Duodenal mucosa (tissue), 2 donors: ENCODE data around the gene HOXC12.

Experiments used
- H3K27ac ChIP-seq: one replicate; pipeline ENCODE4 v1.7.0; 2013; ENCODE audit warnings: low read depth, low read length
- H3K27me3 ChIP-seq, 2 donors: one replicate each; pipeline ENCODE4 v1.7.0; 2013; ENCODE audit warnings: low read length in 2 of 2, control low read depth in 1 of 2; ENCODE audit not compliant: insufficient read depth in 2 of 2, control insufficient read depth in 1 of 2
- H3K36me3 ChIP-seq, 2 donors: one replicate each; pipeline ENCODE4 v1.7.0; 2013; ENCODE audit warnings: low read length in 2 of 2, control low read depth in 1 of 2; ENCODE audit not compliant: insufficient read depth in 2 of 2, control insufficient read depth in 1 of 2
- H3K4me1 ChIP-seq, 2 donors: one replicate each; pipeline ENCODE4 v1.7.0; 2013; ENCODE audit warnings: low read length in 2 of 2, control low read depth in 1 of 2; ENCODE audit not compliant: insufficient read depth in 2 of 2, control insufficient read depth in 1 of 2
- H3K4me3 ChIP-seq, 2 donors: one replicate each; pipeline ENCODE4 v1.7.0; 2013; ENCODE audit warnings: low read length in 2 of 2, low read depth in 1 of 2
- H3K9ac ChIP-seq, 2 donors: one replicate each; pipeline ENCODE4 v1.7.0; 2013; ENCODE audit warnings: low read length in 2 of 2, low read depth in 1 of 2
- H3K9me3 ChIP-seq, 2 donors: one replicate each; pipeline ENCODE4 v1.7.0; 2013; ENCODE audit warnings: low read length in 2 of 2, control low read depth in 1 of 2; ENCODE audit not compliant: control insufficient read depth in 1 of 2

HOXC12 gene

GRCh38 chr12:53956914-53957536 is 2.3 kb downstream of the HOXC12 start:
- peaks cover 0 to 3% of the 10 kb centered on the region in 2 donors for H3K4me1 ChIP-seq
- H3K9me3 ChIP-seq: no peaks in the 10 kb centered on the region
- no peak overlapping the region for H3K27ac ChIP-seq
- no peaks in the 10 kb centered on the region for H3K36me3 ChIP-seq
- H3K9ac ChIP-seq: no peak overlapping the region
- peaks cover 96 to 99% of the 10 kb centered on the region in 2 donors for H3K27me3 ChIP-seq
- no peak overlapping the region for H3K4me3 ChIP-seq

- H3K36me3 ChIP-seq: no peaks in the 10 kb centered on the region
- H3K9ac ChIP-seq: no peak overlapping the region
- H3K4me3 ChIP-seq: no peak overlapping the region
- no peak overlapping the region for H3K27ac ChIP-seq
- no peaks in the 10 kb centered on the region for H3K9me3 ChIP-seq
- peaks cover 0 to 3% of the 10 kb centered on the region in 2 donors for H3K4me1 ChIP-seq
- peaks cover 96 to 99% of the 10 kb centered on the region in 2 donors for H3K27me3 ChIP-seq
These were observed 3.4 kb downstream of the HOXC12 start for GRCh38 chr12:53958128-53958527.

- Histone ChIP-seq H3K27ac (no peak overlapping the region), H3K9me3 (no peaks in the 10 kb centered on the region), H3K4me1 (peaks cover under 1 to 4% of the 10 kb centered on the region in 2 donors), H3K4me3 (no peak overlapping the region), H3K27me3 (peaks cover 96 to 99% of the 10 kb centered on the region in 2 donors), H3K36me3 (no peaks in the 10 kb centered on the region), H3K9ac (no peak overlapping the region)
These were observed 4.6 kb downstream of the HOXC12 start for GRCh38 chr12:53959314-53959713.

- Histone ChIP-seq H3K9me3 (no peaks in the 10 kb centered on the region), H3K27me3 (peaks cover 98 to 99% of the 10 kb centered on the region in 2 donors), H3K36me3 (no peaks in the 10 kb centered on the region), H3K9ac (no peak overlapping the region), H3K4me3 (no peak overlapping the region), H3K27ac (no peak overlapping the region), H3K4me1 (peaks cover 4% of the 10 kb centered on the region in 2 donors)
These were observed 5.7 kb downstream of the HOXC12 start for GRCh38 chr12:53960187-53961024.

GRCh38 chr12:53961025-53961761 is 6.5 kb downstream of the HOXC12 start:
- no peak overlapping the region for H3K4me3 ChIP-seq

GRCh38 chr12:53963005-53963404 is 8.3 kb downstream of the HOXC12 start:
- Histone ChIP-seq H3K4me3 (no peak overlapping the region), H3K27ac (no peak overlapping the region), H3K36me3 (no peaks in the 10 kb centered on the region), H3K27me3 (peaks cover 96 to 99% of the 10 kb centered on the region in 2 donors), H3K9me3 (no peaks in the 10 kb centered on the region), H3K9ac (no peak overlapping the region), H3K4me1 (peaks cover 4% of the 10 kb centered on the region in 2 donors)

More at GRCh38 chr12:53961025-53961761, 6.5 kb downstream of the HOXC12 start:
- Histone ChIP-seq H3K36me3 (no peaks in the 10 kb centered on the region), H3K27me3 (peaks cover 96 to 99% of the 10 kb centered on the region in 2 donors), H3K4me1 (peaks cover 4% of the 10 kb centered on the region in 2 donors), H3K27ac (no peak overlapping the region), H3K9me3 (no peaks in the 10 kb centered on the region), H3K9ac (no peak overlapping the region)

GRCh38 chr12:53963434-53964314 is 9.0 kb downstream of the HOXC12 start:
- Histone ChIP-seq H3K36me3 (no peaks in the 10 kb centered on the region), H3K9me3 (no peaks in the 10 kb centered on the region), H3K4me3 (no peak overlapping the region), H3K9ac (no peak overlapping the region), H3K4me1 (peaks cover 4% of the 10 kb centered on the region in 2 donors), H3K27me3 (peaks cover 96 to 99% of the 10 kb centered on the region in 2 donors), H3K27ac (no peak overlapping the region)

GRCh38 chr12:53964315-53964713 is 9.6 kb downstream of the HOXC12 start:
- no peak overlapping the region for H3K27ac ChIP-seq
- no peaks in the 10 kb centered on the region for H3K9me3 ChIP-seq
- H3K36me3 ChIP-seq: no peaks in the 10 kb centered on the region
- H3K4me1 ChIP-seq: peaks cover 4% of the 10 kb centered on the region in 2 donors
- no peak overlapping the region for H3K9ac ChIP-seq
- H3K27me3 ChIP-seq: peaks cover 96 to 100% of the 10 kb centered on the region in 2 donors
- peak overlapping the region in 1 of 2 donors; percentile 21 for H3K4me3 ChIP-seq

GRCh38 chr12:53965281-53966084 is 10.8 kb downstream of the HOXC12 start:
- Histone ChIP-seq H3K9ac (no peak overlapping the region), H3K27ac (no peak overlapping the region), H3K4me3 (no peak overlapping the region), H3K27me3 (peaks cover 96 to 100% of the 10 kb centered on the region in 2 donors), H3K9me3 (no peaks in the 10 kb centered on the region), H3K36me3 (no peaks in the 10 kb centered on the region), H3K4me1 (peaks cover 4% of the 10 kb centered on the region in 2 donors)
